ENCODE data around the gene TXNDC17. TPM values are rescaled to one million over a fixed set of nuclear protein-coding genes. Genes with fewer than 3 reads are reported as not detected.
A peak's percentile ranks its signal among the peaks of the same experiment; 100 is the strongest.

The TXNDC17 gene
- total and polyA plus RNA-seq, 2 of the 8 experiments (the other 6 are each of a cell fraction or from before 2014, with no cell fraction given) = 182 to 410 TPM

GRCh38 chr17:6648181-6648580 is 7.3 kb downstream of the TXNDC17 start:
- Histone ChIP-seq H2BK20ac (ENCODE audit: low read length) (no peak overlapping the region), H3K9ac (replicated peaks in 1 of 4; ENCODE audit: extremely low read depth in 1 of 4, low read depth in 3 of 4, low read length in 3 of 4) (no peak overlapping the region), H3K27me3 (replicated peaks in 1 of 4; ENCODE audit: control insufficient read depth in 3 of 4, extremely low read depth in 1 of 4, insufficient read depth in 3 of 4, low read length in 3 of 4) (peaks cover 0 to 5% (median 0%) of the 10 kb centered on the region in 4 experiments; a peak in 2 of 7 replicates), H3K4me1 (replicated peaks in 1 of 4; ENCODE audit: control insufficient read depth in 3 of 4, insufficient read depth in 4 of 4, low read length in 3 of 4) (peaks cover 0 to 10% (median 3%) of the 10 kb centered on the region in 4 experiments; a peak in 5 of 7 replicates), H3K79me2 (ENCODE audit: control insufficient read depth in 1 of 2, insufficient read depth in 2 of 2, low read length in 2 of 2) (peaks cover 0 to 30% of the 10 kb centered on the region in 2 experiments; a peak in 2 of 4 replicates), H3K27ac (ENCODE audit: low read depth, low read length) (no peak overlapping the region), H4K8ac (ENCODE audit: extremely low read depth, insufficient read depth, low read length) (no peak overlapping the region), H2AFZ (ENCODE audit: low read length) (no peak overlapping the region), H3K36me3 (ENCODE audit: control insufficient read depth in 2 of 4, insufficient read depth in 4 of 4, low read length in 3 of 4) (peaks cover 0 to 30% (median 10%) of the 10 kb centered on the region in 4 experiments; a peak in 7 of 8 replicates), H2BK120ac (replicated peaks; ENCODE audit: low read depth, low read length) (no peak overlapping the region), H2BK15ac (ENCODE audit: low read length) (no peak overlapping the region), H4K20me1 (replicated peaks in 1 of 2; ENCODE audit: control insufficient read depth in 1 of 2, insufficient read depth in 2 of 2, low read length in 2 of 2) (peaks cover 2 to 4% of the 10 kb centered on the region in 2 experiments), H4K5ac (ENCODE audit: insufficient read length, low read depth, low read length) (no peak overlapping the region), H3K4me3 (ENCODE audit: extremely low read depth in 1 of 4, insufficient read depth in 2 of 4, low read depth in 3 of 4, low read length in 4 of 4) (no peak overlapping the region), H2BK12ac (ENCODE audit: low read depth, low read length) (no peak overlapping the region), H3K4ac (replicated peaks; ENCODE audit: insufficient read length, low read depth, low read length) (no peak overlapping the region), H4K91ac (replicated peaks; ENCODE audit: insufficient read length, low read length) (no peak overlapping the region), H3K79me1 (ENCODE audit: low read depth, low read length) (no peaks in the 10 kb centered on the region; the same call in 1 of the 2 replicates), H3K14ac (ENCODE audit: insufficient read length) (no peak overlapping the region), H2AK5ac (ENCODE audit: low read depth, low read length) (no peak overlapping the region), H3K56ac (replicated peaks; ENCODE audit: insufficient read length, low read depth, low read length) (no peak overlapping the region), H3K18ac (ENCODE audit: extremely low read depth, low read length) (no peak overlapping the region), H3K9me3 (ENCODE audit: insufficient read depth in 2 of 2, low read depth in 1 of 2, low read length in 1 of 2) (no peaks in the 10 kb centered on the region; a peak in 1 of 4 replicates), H3K23me2 (ENCODE audit: low read depth, low read length) (peaks cover 7% of the 10 kb centered on the region), H2BK5ac (ENCODE audit: low read depth, low read length) (no peak overlapping the region), H3K23ac (ENCODE audit: insufficient read length) (no peak overlapping the region), H3K4me2 (ENCODE audit: insufficient read depth in 1 of 2, low read depth in 2 of 2, low read length in 2 of 2) (no peak overlapping the region)
- FAIRE-seq (no peak), DNase-seq (ENCODE audit: low read depth in 1 of 2, low spot score in 2 of 2) (no peak)
- ChIA-PET CTCF (ENCODE audit: partially characterized antibody) (interaction anchor here (0.7 to 1.1 kb wide), 5 partner anchors 8 to 185 kb away, joined by 3 to 4 read pairs (median 3); partner anchors contain the start of genes KIAA0753 and SLC13A5), POLR2A (ENCODE audit: partially characterized antibody) (interaction anchor here (0.7 kb wide), 1 partner anchor 9 kb away, joined by 3 read pairs; no protein-coding TSS in a partner anchor)
- TF ChIP-seq BCL11A (IDR thresholded peaks at IDR 0.05; ENCODE audit: low read depth in 2 of 2, low read length in 2 of 2) (no peak), CTCF (IDR thresholded peaks at IDR 0.05; ENCODE audit: control extremely low read depth in 1 of 3, insufficient read depth in 1 of 3, low read depth in 1 of 3, low read length in 3 of 3) (peak in 2 of 3 experiments; percentile 48 to 49; a peak in 3 of 4 replicates), TCF12 (IDR thresholded peaks at IDR 0.05; ENCODE audit: low read depth, low read length) (no peak), RAD21 (IDR thresholded peaks at IDR 0.05 in 1 of 2, conservative IDR thresholded peaks at IDR 0.05 in 1 of 2; ENCODE audit: low read depth in 2 of 2, low read length in 2 of 2) (peak; percentile 29 to 49; a peak in 3 of 4 replicates)
